ENCODE measurements around the gene CCDC97. TPM values are rescaled to one million over a fixed set of nuclear protein-coding genes. Genes with fewer than 3 reads are reported as not detected.

CCDC97 gene
- total RNA-seq, 1 donor from 2014 or later, result 7.9 TPM

- Histone ChIP-seq H3K4me3 (ENCODE audit: low read depth, low read length) (no peak overlapping the region), H3K36me3 (ENCODE audit: control insufficient read depth, insufficient read depth, low read length) (peaks cover 15% of the 10 kb centered on the region), H3K27me3 (ENCODE audit: control insufficient read depth, insufficient read depth, low read length) (no peaks in the 10 kb centered on the region)
- FAIRE-seq (no peak), DNase-seq (ENCODE audit: low read depth) (no peak)
- no peak for TF ChIP-seq CTCF (IDR thresholded peaks at IDR 0.05; ENCODE audit: insufficient read depth, low read length, severe bottlenecking)
These were observed 21.1 kb downstream of the CCDC97 start for GRCh38 chr19:41330946-41331678.

GRCh38 chr19:41332000-41332399, 22.0 kb downstream of the CCDC97 start:
- no peak overlapping the region for H3K4me3 ChIP-seq (ENCODE audit: low read depth, low read length)
- DNase-seq (ENCODE audit: low read depth), result no peak
- FAIRE-seq, result no peak
- H3K27me3 ChIP-seq (ENCODE audit: control insufficient read depth, insufficient read depth, low read length), result no peaks in the 10 kb centered on the region
- TF ChIP-seq CTCF (IDR thresholded peaks at IDR 0.05; ENCODE audit: insufficient read depth, low read length, severe bottlenecking), result no peak
- H3K36me3 ChIP-seq (ENCODE audit: control insufficient read depth, insufficient read depth, low read length), result peaks cover 15% of the 10 kb centered on the region

GRCh38 chr19:41332468-41332867, 22.5 kb downstream of the CCDC97 start:
- no peak overlapping the region for H3K4me3 ChIP-seq (ENCODE audit: low read depth, low read length)
- peaks cover 15% of the 10 kb centered on the region for H3K36me3 ChIP-seq (ENCODE audit: control insufficient read depth, insufficient read depth, low read length)
- FAIRE-seq (no peak), DNase-seq (ENCODE audit: low read depth) (no peak)
- TF ChIP-seq CTCF (IDR thresholded peaks at IDR 0.05; ENCODE audit: insufficient read depth, low read length, severe bottlenecking), result no peak
- H3K27me3 ChIP-seq (ENCODE audit: control insufficient read depth, insufficient read depth, low read length), result no peaks in the 10 kb centered on the region

DNA sequence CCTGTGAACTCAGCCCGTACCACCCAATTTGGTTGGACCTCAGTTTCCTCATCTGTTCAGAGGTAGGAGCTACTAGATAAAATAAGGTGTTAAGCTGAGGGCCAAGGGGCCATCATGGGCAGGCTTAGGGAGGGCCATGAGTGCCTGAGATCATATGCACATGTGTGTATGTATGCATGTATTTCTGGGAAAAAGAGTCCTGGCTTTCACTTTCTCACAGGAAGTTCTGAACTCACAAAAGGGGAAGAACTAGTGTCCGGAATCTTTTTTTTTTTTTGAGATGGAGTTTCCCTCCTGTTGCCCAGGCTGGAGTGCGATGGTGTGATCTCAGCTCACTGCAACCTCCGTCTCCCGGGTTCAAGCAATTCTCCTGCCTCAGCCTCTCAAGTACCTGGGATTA, 24.8 kb downstream of the CCDC97 start:
- DNase-seq (ENCODE audit: low read depth) (no peak), FAIRE-seq (no peak)
- TF ChIP-seq CTCF (IDR thresholded peaks at IDR 0.05; ENCODE audit: insufficient read depth, low read length, severe bottlenecking), result no peak
- Histone ChIP-seq H3K36me3 (ENCODE audit: control insufficient read depth, insufficient read depth, low read length) (peaks cover 15% of the 10 kb centered on the region), H3K4me3 (ENCODE audit: low read depth, low read length) (no peak overlapping the region), H3K27me3 (ENCODE audit: control insufficient read depth, insufficient read depth, low read length) (no peaks in the 10 kb centered on the region)

DNA sequence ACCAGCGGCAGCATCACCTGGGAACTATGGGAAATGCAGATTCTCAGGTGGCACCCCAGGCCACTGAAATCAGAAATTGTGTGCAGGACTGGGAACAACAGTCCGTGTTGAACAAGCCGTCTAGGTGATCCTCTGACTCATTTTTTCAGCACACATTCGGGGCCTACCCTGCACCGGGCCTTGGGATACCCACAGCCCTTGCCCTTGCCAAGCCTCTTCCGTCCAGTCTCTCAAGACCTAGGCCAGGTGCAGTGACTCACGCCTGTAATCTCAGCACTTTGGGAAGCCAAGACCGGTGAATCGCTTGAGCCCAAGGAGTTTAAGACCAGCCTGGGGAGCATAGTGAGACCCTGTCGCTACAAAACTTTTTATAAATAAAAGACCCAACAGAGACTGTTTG, 25.5 kb downstream of the CCDC97 start:
- FAIRE-seq (no peak), DNase-seq (ENCODE audit: low read depth) (no peak)
- no peak for TF ChIP-seq CTCF (IDR thresholded peaks at IDR 0.05; ENCODE audit: insufficient read depth, low read length, severe bottlenecking)
- H3K4me3 ChIP-seq (ENCODE audit: low read depth, low read length), result no peak overlapping the region
- H3K27me3 ChIP-seq (ENCODE audit: control insufficient read depth, insufficient read depth, low read length), result no peaks in the 10 kb centered on the region
- peaks cover 15% of the 10 kb centered on the region for H3K36me3 ChIP-seq (ENCODE audit: control insufficient read depth, insufficient read depth, low read length)

DNA sequence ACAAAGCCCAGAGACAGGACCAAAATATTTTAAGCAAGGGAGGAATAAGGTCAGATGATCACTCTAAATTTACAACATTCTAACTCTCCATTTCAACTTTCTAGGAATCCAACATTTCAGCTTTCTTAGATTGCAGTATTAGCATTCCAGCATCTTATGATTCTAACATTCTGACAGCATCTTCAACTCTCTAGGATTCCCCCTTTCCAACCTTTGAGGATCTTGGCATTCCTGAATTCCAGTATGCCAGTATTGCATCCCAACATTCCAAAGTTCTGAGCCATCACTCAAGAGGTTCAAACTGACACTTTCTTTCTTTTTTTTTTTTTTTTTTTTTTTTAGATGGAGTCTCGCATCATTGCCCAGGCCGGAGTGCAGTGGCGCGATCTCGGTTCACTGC, 30.0 kb downstream of the CCDC97 start:
- H3K36me3 ChIP-seq (ENCODE audit: control insufficient read depth, insufficient read depth, low read length), result peaks cover 18% of the 10 kb centered on the region
- no peaks in the 10 kb centered on the region for H3K27me3 ChIP-seq (ENCODE audit: control insufficient read depth, insufficient read depth, low read length)
- FAIRE-seq (no peak), DNase-seq (ENCODE audit: low read depth) (no peak)
- no peak overlapping the region for H3K4me3 ChIP-seq (ENCODE audit: low read depth, low read length)
- no peak for TF ChIP-seq CTCF (IDR thresholded peaks at IDR 0.05; ENCODE audit: insufficient read depth, low read length, severe bottlenecking)

All from bronchial epithelial cell (primary cell).